PC-3 (cell line): ENCODE measurements around the gene RIPPLY1. TPM values are rescaled to one million over a fixed set of nuclear protein-coding genes. Genes with fewer than 3 reads are reported as not detected.

Experiments
- ATAC-seq: fragments of 200-7000 bp; cut with Tn5 transposase; 2 replicates; pipeline ENCODE4 v1.9.1; 2020; ENCODE audit warnings: mild to moderate bottlenecking, moderate library complexity
- BruUV-seq: library from RNA; stranded (reverse); fragments of 400-500 nt; replicated peaks from 2 replicates; lab custom pipeline; 2021; lab: Mats Ljungman, UMichigan
- CTCF ChIA-PET: fragments of 300-600 bp; sonication (Branson Sonifier 250); formaldehyde crosslinking; loops from one replicate; lab custom pipeline; 2022; ENCODE audit warnings: antibody characterized with exemption; lab: Charles Lee
- POLR2A ChIA-PET: fragments of 300-600 bp; sonication (Branson Sonifier 250); formaldehyde crosslinking; loops from one replicate; lab custom pipeline; 2022; ENCODE audit warnings: antibody characterized with exemption; ENCODE audit not compliant: unreplicated experiment; lab: Charles Lee
- DNase-seq: peaks from one replicate; pipeline ENCODE4 v3.0.0-alpha.2; 2015
- H2AFZ ChIP-seq: fragments of 300-600 bp; sonication (generic); 2 replicates; pipeline ENCODE4 v1.6.0; 2016; ENCODE audit warnings: antibody characterized with exemption, low read length
- H3F3A ChIP-seq: fragments of 300-600 bp; sonication (generic); one replicate; pipeline ENCODE4 v1.6.0; 2017; ENCODE audit warnings: antibody characterized with exemption, low read length, control low read depth, mild to moderate bottlenecking; ENCODE audit not compliant: unreplicated experiment
- H3K27ac ChIP-seq: fragments of 300-600 bp; sonication (generic); 2 replicates; pipeline ENCODE4 v1.5.1; 2016; ENCODE audit warnings: mild to moderate bottlenecking, low read length
- H3K27me3 ChIP-seq: fragments of 300-600 bp; sonication (generic); 2 replicates; pipeline ENCODE4 v1.6.1; 2016; ENCODE audit warnings: low read length, mixed read lengths
- H3K36me3 ChIP-seq: fragments of 300-600 bp; sonication (generic); 2 replicates; pipeline ENCODE4 v1.6.1; 2016; ENCODE audit warnings: low read depth, mixed run types, low read length, mixed read lengths
- H3K4me1 ChIP-seq: fragments of 300-600 bp; sonication (generic); 2 replicates; pipeline ENCODE4 v1.5.1; 2016; ENCODE audit warnings: low read length; ENCODE audit not compliant: insufficient read depth
- H3K4me2 ChIP-seq: fragments of 300-600 bp; sonication (generic); 2 replicates; pipeline ENCODE4 v1.6.0; 2016; ENCODE audit warnings: low read length
- H3K4me3 ChIP-seq: fragments of 300-600 bp; sonication (generic); 2 replicates; pipeline ENCODE4 v1.5.1; 2016; ENCODE audit warnings: mild to moderate bottlenecking, low read length, mixed read lengths
- H3K79me2 ChIP-seq: fragments of 300-600 bp; sonication (generic); 2 replicates; pipeline ENCODE4 v1.6.1; 2017; ENCODE audit warnings: low read length, mixed read lengths
- H3K9ac ChIP-seq: fragments of 300-600 bp; sonication (generic); 2 replicates; pipeline ENCODE4 v1.6.0; 2016; ENCODE audit warnings: mild to moderate bottlenecking, low read length
- H3K9me2 ChIP-seq: fragments of 300-600 bp; sonication (generic); replicated peaks from 2 replicates; pipeline ENCODE4 v1.6.1; 2016; ENCODE audit warnings: mixed run types, low read length, mixed read lengths
- H3K9me3 ChIP-seq: fragments of 300-600 bp; sonication (generic); 2 replicates; pipeline ENCODE4 v1.6.1; 2016; ENCODE audit warnings: low read length, mixed read lengths
- H4K20me1 ChIP-seq: fragments of 300-600 bp; sonication (generic); 2 replicates; pipeline ENCODE4 v1.6.1; 2016; ENCODE audit warnings: low read length, mixed read lengths
- EZH2 ChIP-seq: fragments of 300-600 bp; sonication (generic); IDR thresholded peaks from one replicate; pipeline ENCODE4 v1.6.1; 2017; ENCODE audit warnings: antibody characterized with exemption, mild to moderate bottlenecking, low read length; ENCODE audit not compliant: unreplicated experiment
- EZH2phosphoT487 ChIP-seq: fragments of 300-600 bp; sonication (generic); IDR thresholded peaks from 2 replicates; pipeline ENCODE4 v1.6.1; 2018; ENCODE audit warnings: mild to moderate bottlenecking, antibody characterized with exemption, low read length, borderline replicate concordance
- intact Hi-C: fragments of 100-400 bp; cut with micrococcal nuclease; formaldehyde crosslinking; loops from 2 replicates; pipeline ENCODE4 v1.9.0; 2023
- total RNA-seq: library from RNA; depleted of rRNA; stranded (reverse); fragments of >200 nt; gene quantifications from 2 replicates; pipeline ENCODE4 v1.2.3, GENCODE V29; 2014
- TF ChIP-seq, protein P1 (sequence below): fragments of 300-600 bp; sonication (generic); conservative IDR thresholded peaks from 2 replicates; pipeline ENCODE4 v1.5.1; 2017; ENCODE audit warnings: antibody characterized with exemption, low read depth, mild to moderate bottlenecking, low read length

Gene RIPPLY1
- total RNA-seq, 1 experiment from 2014 or later, result not detected

DNA sequence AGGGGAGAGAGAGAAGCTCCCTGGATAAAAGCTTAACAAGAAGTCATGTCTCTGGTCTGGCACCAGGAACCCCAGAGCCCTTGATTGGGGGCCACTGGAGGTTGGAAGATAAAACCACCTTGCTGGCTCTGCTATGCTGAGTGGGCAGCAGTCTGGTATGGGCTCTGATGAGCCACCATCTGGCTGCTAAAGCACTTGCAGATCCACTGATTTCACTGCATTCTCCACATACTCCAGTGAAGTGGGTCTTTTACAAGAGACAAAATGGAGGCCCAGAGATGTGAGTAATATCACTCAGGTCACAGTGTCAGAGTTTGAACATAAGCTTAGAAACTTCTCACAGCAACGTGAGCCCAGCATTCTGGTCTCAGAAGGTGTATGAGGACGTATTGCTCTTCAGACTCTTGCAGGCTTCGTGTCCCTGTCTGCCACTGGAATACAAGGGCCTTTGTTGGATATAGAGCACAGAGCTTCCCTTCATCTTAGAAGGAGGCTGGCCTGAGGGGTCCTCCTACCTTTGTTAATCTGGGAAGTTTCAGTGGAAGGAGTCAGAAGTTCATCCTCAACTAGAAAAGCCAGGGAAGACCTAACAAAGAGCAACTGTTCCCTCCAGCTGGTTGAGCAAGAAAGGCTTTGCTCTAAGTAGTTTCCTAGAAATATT is 28.8 kb upstream of the RIPPLY1 start:
- no peak overlapping the region for H3K4me2 ChIP-seq
- H3K9me3 ChIP-seq, result no peaks in the 10 kb centered on the region
- H2AFZ ChIP-seq, result no peak overlapping the region
- intact Hi-C loops, result no loop called here
- BruUV-seq, result no TSS peak
- TF ChIP-seq, protein P1, sequence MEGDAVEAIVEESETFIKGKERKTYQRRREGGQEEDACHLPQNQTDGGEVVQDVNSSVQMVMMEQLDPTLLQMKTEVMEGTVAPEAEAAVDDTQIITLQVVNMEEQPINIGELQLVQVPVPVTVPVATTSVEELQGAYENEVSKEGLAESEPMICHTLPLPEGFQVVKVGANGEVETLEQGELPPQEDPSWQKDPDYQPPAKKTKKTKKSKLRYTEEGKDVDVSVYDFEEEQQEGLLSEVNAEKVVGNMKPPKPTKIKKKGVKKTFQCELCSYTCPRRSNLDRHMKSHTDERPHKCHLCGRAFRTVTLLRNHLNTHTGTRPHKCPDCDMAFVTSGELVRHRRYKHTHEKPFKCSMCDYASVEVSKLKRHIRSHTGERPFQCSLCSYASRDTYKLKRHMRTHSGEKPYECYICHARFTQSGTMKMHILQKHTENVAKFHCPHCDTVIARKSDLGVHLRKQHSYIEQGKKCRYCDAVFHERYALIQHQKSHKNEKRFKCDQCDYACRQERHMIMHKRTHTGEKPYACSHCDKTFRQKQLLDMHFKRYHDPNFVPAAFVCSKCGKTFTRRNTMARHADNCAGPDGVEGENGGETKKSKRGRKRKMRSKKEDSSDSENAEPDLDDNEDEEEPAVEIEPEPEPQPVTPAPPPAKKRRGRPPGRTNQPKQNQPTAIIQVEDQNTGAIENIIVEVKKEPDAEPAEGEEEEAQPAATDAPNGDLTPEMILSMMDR, result no peak
- TF ChIP-seq EZH2, result no peak
- no peak for TF ChIP-seq EZH2phosphoT487
- DNase-seq (no peak), ATAC-seq (no peak; the same call in 1 of the 2 replicates)
- no peaks in the 10 kb centered on the region for H3K9me2 ChIP-seq
- CTCF ChIA-PET, result no interaction called here
- POLR2A ChIA-PET, result no interaction called here
- H4K20me1 ChIP-seq, result no peaks in the 10 kb centered on the region
- H3K27me3 ChIP-seq, result no peaks in the 10 kb centered on the region
- H3K79me2 ChIP-seq, result no peaks in the 10 kb centered on the region
- no peaks in the 10 kb centered on the region for H3F3A ChIP-seq
- no peak overlapping the region for H3K4me3 ChIP-seq
- H3K4me1 ChIP-seq, result peaks cover 9% of the 10 kb centered on the region
- no peaks in the 10 kb centered on the region; the same call in 1 of the 2 replicates for H3K36me3 ChIP-seq
- no peak overlapping the region for H3K9ac ChIP-seq
- H3K27ac ChIP-seq, result no peak overlapping the region

DNA sequence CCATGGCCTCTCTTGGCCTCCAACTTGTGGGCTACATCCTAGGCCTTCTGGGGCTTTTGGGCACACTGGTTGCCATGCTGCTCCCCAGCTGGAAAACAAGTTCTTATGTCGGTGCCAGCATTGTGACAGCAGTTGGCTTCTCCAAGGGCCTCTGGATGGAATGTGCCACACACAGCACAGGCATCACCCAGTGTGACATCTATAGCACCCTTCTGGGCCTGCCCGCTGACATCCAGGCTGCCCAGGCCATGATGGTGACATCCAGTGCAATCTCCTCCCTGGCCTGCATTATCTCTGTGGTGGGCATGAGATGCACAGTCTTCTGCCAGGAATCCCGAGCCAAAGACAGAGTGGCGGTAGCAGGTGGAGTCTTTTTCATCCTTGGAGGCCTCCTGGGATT is 25.1 kb upstream of the RIPPLY1 start:
- TF ChIP-seq EZH2phosphoT487 (no peak), EZH2 (no peak)
- TF ChIP-seq, protein P1, result no peak
- peaks cover 9% of the 10 kb centered on the region for H3K4me1 ChIP-seq
- H3K9me2 ChIP-seq, result no peaks in the 10 kb centered on the region
- H3F3A ChIP-seq, result no peaks in the 10 kb centered on the region
- no peak overlapping the region for H3K27ac ChIP-seq
- ChIA-PET POLR2A (no interaction called here), CTCF (no interaction called here)
- no peak overlapping the region for H3K4me3 ChIP-seq
- H4K20me1 ChIP-seq, result no peaks in the 10 kb centered on the region
- ATAC-seq (no peak), DNase-seq (no peak)
- no peak overlapping the region for H3K9ac ChIP-seq
- H3K4me2 ChIP-seq, result no peak overlapping the region
- no peaks in the 10 kb centered on the region for H3K79me2 ChIP-seq
- H3K9me3 ChIP-seq, result no peaks in the 10 kb centered on the region
- no TSS peak for BruUV-seq
- no peaks in the 10 kb centered on the region for H3K27me3 ChIP-seq
- H2AFZ ChIP-seq, result no peak overlapping the region
- no peaks in the 10 kb centered on the region for H3K36me3 ChIP-seq
- intact Hi-C loops, result no loop called here

DNA sequence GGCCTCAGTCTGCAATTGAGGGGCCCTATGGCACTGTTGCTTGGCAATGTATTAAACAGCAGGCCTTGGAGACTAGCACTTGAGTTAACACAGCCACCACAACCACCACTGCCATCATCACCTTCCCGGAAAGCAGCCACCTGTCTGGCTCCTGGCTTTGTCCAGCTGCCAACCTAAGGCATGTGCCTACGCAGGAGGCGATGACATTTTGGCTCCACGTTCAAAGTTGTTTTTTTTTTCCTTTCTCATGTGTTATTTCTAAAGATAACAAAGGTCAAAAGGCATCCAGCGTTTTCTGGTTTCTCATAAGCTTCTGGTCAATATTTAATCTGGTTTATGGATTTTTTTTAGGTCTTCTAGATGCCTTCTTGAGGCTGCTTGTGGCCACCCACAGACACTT is 24.6 kb upstream of the RIPPLY1 start:
- no peaks in the 10 kb centered on the region for H3F3A ChIP-seq
- intact Hi-C loops, result no loop called here
- ChIA-PET CTCF (no interaction called here), POLR2A (no interaction called here)
- no peak overlapping the region for H3K9ac ChIP-seq
- no peak overlapping the region for H3K4me3 ChIP-seq
- H3K4me2 ChIP-seq, result no peak overlapping the region
- no TSS peak for BruUV-seq
- H3K27me3 ChIP-seq, result no peaks in the 10 kb centered on the region
- no peak overlapping the region for H3K27ac ChIP-seq
- no peaks in the 10 kb centered on the region for H3K36me3 ChIP-seq
- H3K9me3 ChIP-seq, result no peaks in the 10 kb centered on the region
- TF ChIP-seq, protein P1, result no peak
- TF ChIP-seq EZH2 (no peak), EZH2phosphoT487 (no peak)
- H3K9me2 ChIP-seq, result no peaks in the 10 kb centered on the region
- no peaks in the 10 kb centered on the region for H3K79me2 ChIP-seq
- no peak for DNase-seq
- no peak overlapping the region for H2AFZ ChIP-seq
- no peak for ATAC-seq
- no peaks in the 10 kb centered on the region for H4K20me1 ChIP-seq
- peaks cover 6% of the 10 kb centered on the region for H3K4me1 ChIP-seq
